HTR-8/SVneo (cell line): Measurements from ENCODE around the gene METTL6.
"Not testable (repeated sequence)": the region's sequence is repeated elsewhere in the genome, so short reads cannot be mapped to it uniquely, and the experiment has no call there.

Source experiments
- DNase-seq: peaks from one replicate; pipeline ENCODE4 v3.0.0; 2011; ENCODE audit warnings: low spot score, mixed read lengths; ENCODE audit not compliant: insufficient read length
- FAIRE-seq: peaks from 2 replicates; lab custom pipeline; 2011; peaks lifted over from hg19 to GRCh38; lab: Jason Lieb, UNC

Gene METTL6

DNA sequence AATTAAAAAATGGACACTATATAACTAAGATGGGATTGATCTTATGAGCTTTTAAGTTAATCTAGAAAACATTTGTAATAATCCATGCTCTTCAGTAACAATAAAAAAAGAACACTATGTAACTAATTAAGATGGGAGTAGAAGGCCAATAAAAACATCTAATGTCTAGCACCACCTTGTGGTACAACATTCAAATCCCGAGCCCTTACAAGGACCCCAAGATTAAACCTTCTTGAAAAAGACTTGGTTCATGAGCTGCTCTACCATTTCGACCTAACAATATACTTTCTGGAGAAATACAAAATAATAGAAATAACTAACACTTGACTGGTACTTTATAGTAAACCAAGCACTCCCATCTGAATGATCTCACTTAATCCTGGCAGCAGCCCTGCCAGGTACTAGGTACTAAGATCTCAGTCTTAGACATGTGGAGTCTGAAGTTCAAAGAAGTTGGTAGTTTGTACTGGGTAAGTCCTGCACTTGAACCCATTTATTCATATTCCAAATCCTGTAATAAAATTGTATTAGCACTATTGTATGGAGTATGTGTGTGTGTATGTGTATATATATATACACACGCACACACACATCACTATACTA lies 21.8 kb downstream of the METTL6 start:
- no peak for FAIRE-seq
- peak; percentile 38 for DNase-seq

DNA sequence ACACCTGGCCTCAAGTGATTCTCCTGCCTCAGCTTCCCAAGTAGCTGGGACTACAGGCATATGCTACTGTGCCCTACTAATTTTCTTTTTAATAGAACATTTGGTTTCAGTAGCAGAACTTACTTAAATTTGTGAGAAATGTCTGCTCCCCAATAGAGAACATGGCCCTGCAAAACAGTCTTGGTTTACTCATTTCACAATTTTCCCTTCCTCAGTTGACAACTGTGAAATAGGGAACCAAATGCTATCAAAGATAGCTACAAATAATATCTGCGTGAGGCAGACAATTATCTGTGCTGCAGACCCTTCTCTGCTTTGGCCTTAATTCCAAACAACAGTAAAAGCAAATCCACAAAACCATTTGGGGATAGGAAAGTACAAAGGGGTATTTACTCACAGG lies 22.6 kb downstream of the METTL6 start:
- FAIRE-seq, result no peak
- DNase-seq, result no peak

DNA sequence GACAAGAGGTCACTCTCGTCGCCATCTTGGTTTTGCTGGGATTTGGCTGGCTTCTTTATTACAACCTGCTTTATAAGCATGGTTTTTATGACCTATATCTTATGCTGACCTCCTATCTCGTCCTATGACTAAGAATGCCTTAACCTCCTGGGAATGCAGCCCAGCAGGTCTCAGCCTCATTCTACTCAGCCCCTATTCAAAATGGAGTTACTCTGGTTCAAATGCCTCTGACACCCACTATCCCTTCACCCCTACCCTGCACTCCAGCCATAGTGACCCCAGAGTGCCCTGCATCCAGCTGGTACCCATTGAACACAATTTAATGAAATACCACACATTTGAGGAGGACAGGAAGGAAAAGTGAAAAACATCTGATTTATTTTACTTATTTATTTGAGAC lies 23.4 kb downstream of the METTL6 start:
- no peak for DNase-seq
- no peak for FAIRE-seq

DNA sequence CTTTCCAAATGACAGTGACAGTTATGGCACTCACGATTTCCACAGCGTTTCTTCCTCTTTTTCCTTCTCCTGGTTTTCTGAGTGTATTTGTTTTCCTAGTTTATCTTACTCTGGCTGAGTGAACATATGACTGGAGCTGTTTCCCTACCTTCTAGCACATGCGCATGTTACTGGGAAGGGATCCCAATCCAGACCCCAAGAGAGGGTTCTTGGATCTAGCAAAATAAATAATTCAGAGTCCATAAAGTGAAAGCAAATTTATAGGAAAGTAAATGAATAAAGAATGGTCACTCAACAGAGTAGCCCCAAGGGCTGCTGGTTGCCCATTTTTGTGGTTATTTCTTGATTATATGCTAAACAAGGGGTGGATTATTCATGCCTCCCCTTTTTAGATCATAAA lies 23.8 kb downstream of the METTL6 start:
- FAIRE-seq (no peak), DNase-seq (no peak)

DNA sequence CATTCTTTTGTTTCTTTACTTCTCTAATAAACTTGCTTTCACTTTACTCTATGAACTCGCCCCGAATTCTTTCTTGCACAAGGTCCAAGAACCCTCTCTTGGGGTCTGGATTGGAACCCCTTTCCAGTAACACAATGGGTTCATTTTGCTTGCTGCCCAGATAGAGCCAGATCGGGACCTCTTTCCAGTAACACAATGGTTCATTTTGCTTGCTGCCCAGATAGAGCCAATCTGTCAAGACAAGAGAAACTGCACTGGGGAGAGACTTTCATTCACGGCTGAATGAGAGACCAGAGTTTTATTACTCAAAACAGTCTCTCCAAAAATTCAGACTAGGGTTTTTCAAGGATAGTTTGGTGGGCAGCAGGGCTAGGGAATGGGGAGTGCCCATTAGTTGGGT lies 25.4 kb downstream of the METTL6 start:
- no peak for DNase-seq
- FAIRE-seq, result no peak

DNA sequence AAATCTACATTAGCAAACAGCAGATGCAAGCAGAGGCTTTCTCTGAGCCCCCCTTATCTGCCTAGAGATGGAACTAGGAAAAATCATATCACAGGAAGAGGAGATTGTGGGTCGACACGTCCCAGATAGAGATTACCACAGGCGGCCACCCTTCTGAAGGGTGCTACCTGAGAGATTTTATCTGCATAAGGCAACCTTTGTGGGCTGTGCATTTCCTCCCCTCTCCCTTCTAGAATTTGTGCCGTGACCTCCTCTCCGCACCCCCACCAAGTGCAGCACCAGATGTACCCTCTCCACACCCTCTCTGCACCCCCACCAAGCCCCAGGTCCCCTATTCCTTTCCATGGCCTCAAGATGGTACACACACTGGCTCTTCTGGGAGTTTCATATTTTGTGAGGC lies 27.4 kb downstream of the METTL6 start:
- DNase-seq (no peak), FAIRE-seq (no peak)

DNA sequence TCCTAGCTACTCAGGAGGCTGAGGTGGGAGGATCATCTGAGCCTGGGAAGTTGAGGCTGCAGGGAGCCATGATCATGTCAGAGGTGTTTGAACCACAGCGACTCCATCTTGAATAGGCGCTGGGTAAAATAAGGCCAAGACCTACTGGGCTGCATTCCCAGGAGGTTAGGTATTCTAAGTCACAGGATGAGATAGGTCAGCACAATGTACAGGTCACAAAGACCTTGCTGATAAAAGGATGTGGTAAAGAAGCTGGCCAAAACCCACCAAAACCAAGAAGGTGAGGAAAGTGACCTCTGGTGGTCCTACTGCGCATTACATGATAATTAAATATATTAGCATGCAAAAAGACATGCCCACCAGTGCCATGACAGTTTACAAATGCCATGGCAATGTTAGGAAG lies 28.6 kb downstream of the METTL6 start:
- DNase-seq, FAIRE-seq: not testable (repeated sequence)

DNA sequence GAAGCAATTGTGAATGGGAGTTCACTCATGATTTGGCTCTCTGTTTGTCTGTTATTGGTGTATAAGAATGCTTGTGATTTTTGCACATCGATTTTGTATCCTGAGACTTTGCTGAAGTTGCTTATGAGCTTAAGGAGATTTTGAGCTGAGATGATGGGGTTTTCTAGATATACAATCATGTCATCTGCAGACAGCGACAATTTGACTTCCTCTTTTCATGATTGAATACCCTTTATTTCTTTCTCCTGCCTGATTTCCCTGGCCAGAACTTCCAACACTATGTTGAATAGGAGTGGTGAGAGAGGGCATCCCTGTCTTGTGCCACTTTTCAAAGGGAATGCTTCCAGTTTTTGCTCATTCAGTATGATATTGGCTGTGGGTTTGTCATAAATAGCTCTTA lies 34.1 kb downstream of the METTL6 start:
- FAIRE-seq, DNase-seq: not testable (repeated sequence)

DNA sequence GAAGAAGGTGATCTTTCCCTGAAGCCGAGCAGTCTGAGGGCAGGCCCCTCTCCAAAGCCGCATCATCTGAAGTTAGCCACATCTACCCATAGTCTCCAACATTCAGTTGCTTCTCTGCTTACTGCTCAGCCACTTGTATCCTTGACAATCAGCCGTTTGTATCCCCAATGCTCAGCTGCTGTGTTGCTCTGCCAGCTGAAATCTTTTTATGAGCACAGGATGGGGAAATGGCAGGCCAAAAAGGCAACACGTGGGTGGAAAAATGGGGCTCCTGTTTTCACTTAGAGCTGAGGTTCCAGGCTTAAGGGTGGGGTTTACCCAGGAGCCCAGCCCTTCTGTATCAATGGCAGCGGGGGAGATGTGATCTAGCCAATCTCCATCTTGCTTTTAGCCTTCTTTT lies 36.3 kb downstream of the METTL6 start:
- no peak for DNase-seq

DNA sequence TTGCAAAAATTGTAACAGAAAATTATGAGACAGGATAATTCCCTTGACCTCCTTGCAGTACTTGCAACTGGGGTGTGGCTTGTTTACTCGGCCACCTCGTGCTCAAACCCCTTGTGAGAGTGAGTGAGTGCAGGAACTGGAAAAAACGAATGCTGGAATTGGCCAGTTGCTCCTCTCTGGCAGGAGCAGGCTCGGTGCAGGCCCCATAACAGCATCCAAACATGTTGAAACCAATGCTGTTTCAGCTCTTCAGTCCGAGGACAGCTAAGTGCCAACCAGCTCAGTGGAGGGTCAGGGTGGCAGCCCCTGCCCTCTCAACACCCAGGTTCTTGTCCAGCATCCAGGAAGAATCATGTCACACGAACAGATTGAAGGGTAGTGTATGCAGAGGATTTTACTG lies 36.9 kb downstream of the METTL6 start:
- FAIRE-seq, result no peak

More for the DNA sequence above, 36.3 kb downstream of the METTL6 start:
- no peak for FAIRE-seq

DNA sequence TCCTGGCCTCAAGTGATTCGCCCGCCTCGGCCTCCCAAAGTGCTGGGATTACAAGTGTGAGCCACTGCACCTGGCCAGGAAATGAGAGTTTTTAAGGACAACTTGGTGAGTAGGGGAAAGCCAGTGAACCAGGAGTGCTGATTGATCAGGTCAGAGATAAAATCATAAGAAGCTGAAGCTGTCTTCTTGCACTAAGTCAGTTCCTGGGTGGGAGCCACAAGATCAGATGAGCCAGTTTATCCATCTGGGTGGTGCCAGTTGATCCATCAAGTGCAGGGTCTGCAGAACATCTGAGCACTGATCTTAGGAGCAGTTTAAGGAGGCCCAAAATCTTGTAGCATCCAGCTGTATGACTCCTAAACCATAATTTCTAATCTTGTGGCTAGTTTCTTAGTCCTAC lies 39.0 kb downstream of the METTL6 start:
- not testable (repeated sequence) for DNase-seq, FAIRE-seq

More for the DNA sequence above, 36.9 kb downstream of the METTL6 start:
- no peak for DNase-seq

DNA sequence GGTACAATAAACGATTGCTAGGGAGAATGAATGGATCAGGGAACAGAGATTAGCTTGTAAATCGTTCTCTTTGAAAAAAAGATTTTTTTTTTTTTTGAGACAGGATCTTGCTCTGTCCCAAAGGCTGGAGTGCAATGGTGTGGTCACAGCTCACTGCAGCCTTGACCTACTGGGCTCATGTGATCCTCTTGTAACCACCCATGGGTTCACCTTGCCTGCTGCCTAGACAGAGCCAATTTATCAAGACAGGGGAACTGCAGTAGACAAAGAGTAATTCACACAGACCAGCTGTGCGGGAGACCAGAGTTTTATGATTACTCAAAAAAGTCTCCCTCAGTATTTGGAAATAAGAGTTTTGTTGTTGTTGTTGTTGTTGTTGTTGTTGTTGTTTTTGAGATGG lies 39.6 kb downstream of the METTL6 start:
- no peak for DNase-seq
- no peak for FAIRE-seq

DNA sequence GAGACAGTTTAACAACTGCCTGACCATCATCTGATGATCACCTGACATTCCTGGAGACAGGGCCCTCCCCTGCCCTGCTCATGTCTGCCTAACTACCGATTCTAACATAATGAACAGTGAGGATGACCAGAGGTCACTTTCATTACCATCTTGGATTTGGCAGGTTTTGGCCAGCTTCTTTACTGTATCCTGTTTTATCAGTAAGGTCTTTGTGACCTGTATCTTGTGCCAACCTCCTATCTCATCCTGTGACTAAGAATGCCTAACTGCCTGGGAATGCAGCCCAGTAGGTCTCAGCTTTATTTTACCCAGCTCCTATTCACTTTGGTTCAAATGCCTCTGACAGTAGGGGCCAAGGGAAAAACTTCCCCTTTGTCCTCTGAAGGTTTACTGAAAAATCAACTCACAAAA lies 40.2 kb downstream of the METTL6 start:
- FAIRE-seq, result no peak
- no peak for DNase-seq

DNA sequence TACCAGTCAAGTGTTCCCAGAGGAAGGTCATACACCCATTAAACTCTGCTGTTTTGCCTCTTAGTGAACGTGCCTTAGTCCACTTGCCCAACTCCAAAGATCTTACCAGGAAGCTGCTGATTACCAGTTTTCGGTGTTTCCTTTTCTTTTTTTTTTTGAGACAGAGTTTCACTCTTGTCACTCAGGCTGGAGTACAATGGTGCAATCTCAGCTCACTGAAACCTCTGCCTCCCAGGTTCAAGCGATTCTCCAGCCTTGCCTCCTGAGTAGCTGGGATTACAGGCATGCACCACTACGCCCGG lies 40.7 kb downstream of the METTL6 start:
- DNase-seq, result not testable (repeated sequence)

DNA sequence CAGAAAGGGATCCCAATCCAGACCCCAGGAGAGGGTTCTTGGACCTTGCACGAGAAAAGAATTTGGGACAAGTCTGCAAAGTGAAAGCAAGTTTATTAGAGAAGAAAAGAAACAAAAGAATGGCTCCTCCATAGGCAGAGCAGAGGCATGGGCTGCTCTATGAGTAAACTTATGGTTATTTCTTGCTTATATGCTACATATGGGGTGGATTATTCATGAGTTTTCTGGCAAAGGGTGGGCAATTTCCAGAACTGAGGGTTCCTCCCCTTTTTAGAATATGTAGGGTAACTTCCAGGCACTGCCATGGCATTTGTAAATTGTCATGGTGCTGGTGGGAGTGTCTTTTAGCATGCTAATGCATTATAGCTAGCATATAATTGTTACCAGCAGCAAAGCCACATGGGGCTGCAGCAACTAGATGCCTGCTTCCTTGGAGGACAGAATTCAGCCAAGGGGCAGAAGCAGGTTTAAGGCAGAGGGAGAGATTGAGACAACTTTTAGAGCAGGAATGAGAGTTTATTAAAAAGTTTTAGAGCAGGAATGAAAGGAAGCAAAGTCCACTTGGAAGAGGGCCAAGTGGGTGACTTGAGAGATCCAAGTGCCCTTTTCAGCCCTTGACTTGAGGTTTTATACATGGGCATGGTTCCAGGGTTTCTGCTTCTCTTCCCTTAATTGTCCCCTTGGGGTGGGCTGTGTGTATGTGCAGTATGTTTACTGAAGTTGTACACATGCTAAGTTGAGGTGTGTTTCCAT lies 41.3 kb downstream of the METTL6 start:
- no peak for FAIRE-seq
- DNase-seq, result no peak

More for the DNA sequence above, 40.7 kb downstream of the METTL6 start:
- not testable (repeated sequence) for FAIRE-seq

DNA sequence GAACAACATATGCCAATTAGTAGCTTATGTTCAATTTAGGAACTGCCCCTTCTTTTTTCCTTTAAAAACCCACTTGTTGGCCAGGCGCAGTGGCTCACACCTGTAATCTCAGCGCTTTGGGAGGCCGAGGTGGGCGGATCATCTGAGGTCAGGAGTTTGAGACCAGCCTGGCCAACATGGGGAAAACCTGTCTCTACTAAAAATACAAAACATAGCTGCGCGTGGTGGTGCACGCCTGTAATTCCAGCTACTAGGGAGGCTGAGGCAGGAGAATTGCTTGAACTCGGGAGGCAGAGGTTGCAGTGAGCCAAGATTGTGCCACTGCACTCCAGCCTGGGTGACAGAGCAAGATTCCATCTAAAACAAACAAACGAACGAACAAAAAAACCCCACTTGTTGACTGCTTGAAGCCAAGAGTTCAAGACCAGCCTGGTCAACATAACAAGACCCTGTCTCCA lies 42.1 kb downstream of the METTL6 start:
- FAIRE-seq, DNase-seq: not testable (repeated sequence)

DNA sequence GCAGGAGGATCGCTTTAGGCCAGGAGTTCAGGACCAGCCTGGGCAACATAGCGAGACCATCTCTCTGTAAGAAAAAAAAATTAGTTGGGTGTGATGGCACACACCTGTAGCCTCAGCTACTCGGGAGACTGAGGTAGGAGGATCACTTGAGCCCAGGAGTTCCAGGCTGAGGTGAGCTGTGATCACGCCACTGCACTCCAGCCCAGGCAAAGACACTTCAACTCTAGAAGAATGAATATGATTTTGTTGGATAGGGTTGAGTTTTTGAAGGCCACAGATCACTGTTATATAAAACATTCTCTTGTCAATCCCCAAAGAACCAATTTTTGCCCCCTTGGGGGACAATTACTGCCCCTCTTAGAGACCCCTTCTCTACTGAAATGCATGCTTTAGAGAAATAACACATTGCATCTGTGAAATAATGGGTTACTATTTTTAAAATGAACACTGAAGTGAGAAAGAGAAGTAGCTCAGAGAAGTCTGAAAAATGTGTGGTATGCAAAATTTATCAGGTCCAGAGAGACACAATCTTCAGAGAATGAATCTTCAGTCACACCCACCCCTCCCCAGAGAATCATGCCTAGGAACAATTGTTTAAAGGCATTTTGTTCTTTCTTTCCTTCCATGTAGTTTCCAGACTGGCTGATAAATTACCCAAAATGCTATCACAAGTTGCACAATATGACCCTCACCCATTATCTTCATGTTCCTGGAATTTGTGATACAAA lies 42.7 kb downstream of the METTL6 start:
- DNase-seq, result no peak
- no peak for FAIRE-seq

DNA sequence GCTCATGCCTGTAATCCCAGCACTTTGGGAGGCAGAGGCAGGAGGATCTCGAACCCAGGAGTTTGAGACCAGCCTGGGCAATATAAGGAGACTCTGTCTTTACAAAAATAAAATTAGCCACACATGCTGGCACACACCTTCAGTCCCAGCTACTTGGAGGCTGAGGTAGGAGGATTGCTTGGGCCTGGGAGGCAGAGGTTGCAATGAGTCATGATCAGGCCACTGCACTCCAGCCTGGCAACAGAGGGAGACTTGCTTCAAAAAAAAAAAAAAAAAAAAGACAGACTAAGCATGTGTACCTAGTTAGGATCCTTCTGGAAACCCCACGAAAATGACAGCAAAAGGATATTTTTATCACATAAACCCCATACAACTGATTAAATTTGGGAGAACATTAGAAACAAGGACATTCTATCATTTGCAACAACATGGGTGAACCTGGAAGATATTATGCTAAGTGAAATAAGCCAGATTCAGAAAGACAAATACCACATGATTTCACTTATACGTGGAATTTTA lies 44.9 kb downstream of the METTL6 start:
- FAIRE-seq (no peak), DNase-seq (no peak)

DNA sequence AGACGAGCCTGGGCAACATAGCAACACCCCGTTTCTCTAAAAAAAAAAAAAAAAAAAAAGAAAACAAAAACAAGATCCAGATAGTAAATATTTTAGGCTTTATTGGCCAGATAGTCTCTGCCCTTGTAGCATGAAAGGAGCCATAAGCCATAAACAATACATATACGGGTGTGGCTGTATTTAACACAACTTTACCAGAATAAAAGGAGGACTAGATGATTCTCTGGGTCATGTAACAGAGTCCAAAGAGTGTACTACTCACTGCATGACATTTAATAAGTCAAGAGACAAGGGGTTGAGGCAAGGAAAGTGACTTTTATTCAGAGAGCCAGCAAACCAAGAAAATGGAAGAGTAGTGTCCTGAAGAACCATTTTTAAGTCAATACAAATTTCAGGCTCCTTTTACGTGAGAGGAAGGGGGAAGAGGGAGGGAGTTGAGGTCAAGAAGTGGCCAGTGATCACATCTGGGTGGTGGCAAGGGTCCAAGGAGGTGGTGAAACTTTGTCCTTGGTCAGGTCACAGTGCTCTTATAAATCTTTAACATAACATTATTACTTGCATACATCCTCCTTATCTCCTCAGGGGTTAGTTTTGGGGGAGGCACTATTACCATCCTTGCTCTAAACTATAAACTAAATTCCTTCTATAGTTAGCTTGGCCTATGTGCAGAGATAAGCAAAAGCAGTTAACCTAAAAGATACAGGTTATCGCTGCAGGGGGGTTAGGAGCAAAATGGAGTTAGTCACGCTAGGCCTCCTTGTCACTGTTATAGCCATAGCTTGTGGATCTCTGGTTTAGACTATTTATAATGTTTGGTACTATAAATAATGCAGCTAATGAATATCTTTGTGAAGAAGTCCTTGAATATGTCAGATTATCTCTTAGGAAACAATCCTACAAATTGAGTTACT lies 46.1 kb downstream of the METTL6 start:
- FAIRE-seq (no peak), DNase-seq (no peak)
